Activated CD8-positive, alpha-beta memory T cell treated with anti-CD3 and anti-CD28 coated beads for 4 hours (primary cell): Measurements from ENCODE around the gene BCLAF3.

Source experiments
- DNase-seq, 2 donors: peaks; one replicate each; pipeline ENCODE4 v3.0.0-alpha.2; 2020; ENCODE audit warnings: low read depth in 2 of 2

BCLAF3 gene

DNA sequence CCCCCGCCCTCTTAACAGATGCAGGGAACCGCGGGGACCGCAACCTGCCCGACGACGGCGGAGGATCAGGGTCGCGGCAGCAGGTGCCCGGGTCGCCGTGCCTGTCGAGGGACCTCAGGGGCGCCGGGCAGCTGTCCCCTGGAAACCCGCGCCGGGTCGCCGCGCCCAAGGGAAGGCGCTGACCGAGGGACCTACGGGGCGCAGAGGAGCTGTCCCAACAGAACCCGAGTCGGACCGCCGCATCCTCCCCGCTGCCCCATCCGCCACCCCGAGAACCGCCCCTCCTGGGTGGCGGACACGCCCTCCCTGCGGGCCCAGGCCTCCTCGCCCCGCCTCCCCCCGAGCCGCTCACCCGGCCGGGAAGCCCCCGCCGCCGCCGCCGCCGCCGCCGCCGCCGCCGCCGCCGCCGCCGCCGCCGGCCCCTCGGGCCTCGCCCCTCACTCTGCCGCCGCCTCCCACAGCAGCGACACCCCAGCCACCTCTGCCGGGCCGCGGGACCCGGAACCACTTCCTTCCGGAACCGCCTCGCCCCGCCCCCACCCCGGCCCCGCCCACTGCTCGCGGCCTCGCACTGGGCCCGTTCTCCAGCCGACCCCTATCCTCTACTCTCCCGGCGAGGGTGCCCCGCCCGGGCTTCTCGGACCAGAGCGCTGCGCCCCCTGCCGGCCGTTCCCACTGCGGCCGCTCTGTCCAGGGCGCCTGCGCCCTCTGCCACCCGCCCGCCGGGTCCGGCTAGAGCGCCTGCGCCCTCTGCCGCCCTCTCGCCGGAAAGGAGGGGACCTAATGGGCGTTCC lies at the start of gene BCLAF3:
BCLAF3 (minus strand) TSS at position 506 of the 794 bp plus-strand sequence. CDS start 20,797 bp downstream, outside the sequence.
- DNase-seq = peak; percentile 73

DNA sequence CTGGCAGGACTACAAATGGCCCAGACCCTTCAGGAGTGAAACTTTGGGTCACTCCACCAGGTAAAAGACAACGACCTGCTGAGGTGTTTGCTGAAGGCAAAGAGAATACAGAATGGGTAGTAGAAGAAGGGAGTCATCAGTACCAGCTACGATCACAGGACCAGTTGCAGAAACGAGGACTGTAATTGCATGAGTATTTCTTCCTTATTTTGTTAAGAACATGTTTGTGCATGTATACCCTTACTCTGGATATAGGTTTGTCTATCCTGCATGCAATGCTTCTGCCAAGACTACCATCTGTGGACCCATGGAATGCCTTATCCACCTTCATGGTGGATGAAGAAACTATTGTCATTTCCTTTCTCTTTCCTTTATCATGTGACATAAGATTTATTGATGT lies 48.1 kb upstream of the BCLAF3 start:
- no peak for DNase-seq

DNA sequence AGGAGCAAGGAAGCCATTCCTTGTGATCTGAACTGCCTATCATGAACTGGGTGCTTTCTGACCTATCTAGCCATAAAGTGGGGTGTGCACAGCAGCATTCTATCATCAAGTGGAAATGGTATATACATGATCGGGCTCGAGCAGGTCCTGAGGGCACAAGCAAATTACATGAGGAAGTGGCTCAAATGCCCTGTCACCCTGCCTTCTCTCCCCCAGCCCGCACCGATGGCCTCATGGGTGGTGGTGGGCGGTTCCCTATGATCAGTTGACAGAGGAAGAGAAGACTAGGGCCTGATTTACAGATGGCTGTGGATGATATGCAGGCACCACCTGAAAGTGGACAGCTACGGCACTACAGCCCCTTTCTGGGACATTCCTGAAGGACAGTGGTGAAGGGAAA lies 46.3 kb upstream of the BCLAF3 start:
- DNase-seq = no peak

DNA sequence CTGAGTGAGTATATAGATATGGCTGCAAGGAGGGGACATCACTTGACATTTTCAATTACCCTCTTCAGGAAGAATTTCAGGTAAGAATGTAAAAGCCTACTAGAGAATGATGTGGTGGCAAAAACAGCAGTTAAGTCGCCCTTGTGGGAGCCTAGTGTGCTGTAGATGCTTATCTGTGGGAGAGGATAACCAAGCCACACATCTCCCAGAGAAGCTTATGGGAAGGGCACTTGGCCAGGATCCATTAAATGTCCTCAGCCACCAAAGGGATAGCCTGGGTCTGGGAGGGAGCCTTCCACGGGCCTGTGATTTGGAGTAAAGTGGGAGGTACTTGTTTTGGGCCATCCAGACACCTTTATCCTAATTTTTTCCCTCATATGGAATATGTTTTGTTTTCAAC lies 41.3 kb upstream of the BCLAF3 start:
- no peak for DNase-seq

DNA sequence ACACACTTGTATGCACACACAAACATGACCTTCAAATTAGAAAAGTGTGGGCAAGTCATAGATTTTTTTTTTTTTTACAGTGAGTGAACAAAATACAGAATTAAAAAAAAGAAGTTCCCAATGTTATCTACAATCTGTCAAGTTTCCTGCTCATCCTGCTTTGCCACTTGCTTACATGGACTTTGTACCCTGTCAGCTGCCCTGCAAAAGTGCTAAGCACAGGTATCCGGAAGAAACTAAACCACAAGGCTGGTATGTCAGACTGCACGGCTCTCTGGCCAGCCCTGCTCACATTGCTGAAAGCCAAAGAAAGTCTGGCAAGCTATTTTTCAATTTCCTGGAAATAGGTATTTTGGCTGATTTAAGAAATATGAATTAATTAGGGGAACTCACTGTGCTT lies 38.9 kb upstream of the BCLAF3 start:
- DNase-seq = no peak

DNA sequence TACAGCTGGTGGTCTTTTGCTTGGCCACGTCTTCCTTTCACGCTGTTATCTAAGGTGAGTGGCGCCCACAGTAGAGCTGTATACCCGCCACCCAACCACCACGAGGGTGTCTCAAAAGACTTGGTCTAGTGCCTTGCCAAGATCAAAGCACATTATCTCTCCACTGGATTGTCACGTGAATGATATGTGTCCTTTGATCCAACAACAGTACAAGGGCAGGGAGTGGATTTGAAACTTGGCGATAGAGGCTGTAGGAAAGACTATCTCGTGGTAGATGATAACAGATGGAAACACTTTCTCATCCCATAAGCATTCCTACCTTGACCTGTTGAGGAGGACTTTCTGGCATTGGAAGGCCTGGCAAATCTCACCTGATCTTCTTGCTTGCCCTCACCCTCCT lies 37.7 kb upstream of the BCLAF3 start:
- DNase-seq = no peak

DNA sequence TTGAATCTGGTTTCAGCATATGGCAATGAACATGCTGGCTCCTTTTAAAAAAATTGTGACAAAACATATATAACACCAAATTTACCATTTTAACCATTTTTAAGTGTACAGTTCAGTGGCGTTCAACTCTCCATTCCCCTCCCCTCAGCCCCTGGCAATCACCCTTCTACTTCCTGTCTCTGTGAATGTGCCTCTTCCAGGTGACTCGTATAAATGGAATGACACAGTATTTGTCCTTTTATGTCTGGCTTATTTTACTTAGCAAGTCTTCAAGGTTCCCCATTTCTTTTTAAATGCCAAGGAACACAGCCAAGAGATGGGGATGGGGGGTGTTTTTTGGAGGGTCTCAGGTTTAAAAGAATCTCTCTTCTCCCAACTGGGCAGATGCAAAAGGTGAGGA lies 35.4 kb upstream of the BCLAF3 start:
- DNase-seq = no peak

DNA sequence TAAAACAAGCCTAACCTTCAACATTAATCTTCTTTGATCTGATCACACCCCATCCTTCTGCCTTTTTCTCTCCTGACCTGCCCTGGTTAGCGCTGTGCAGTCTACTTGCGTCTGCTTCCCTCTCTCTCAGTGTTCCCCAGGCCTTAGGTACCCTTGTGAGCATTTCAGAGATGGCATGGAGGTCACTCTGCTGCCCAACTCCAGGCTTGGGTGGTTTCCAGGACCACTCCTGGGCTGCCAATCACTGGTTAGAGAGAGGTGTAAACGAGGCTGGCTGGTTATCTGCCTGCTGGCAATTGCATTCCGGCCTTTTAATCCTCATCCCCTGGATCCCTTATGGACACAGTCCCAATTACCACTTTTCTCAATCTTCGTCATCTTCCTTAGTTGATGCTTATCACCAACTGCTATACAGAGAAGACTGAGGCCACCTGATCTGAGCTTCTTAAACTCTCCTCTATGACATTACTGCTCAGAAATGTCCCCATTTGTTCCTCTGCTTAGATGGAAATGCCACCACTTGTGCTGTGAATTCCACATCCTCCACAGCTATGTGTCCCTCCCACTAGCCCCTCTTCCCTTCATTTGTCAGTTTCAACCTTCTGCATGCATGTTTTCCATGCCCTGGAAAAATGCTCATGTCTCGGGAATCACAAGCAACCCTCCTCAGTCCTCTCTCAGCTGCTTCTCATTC lies 29.0 kb upstream of the BCLAF3 start:
- DNase-seq = no peak

DNA sequence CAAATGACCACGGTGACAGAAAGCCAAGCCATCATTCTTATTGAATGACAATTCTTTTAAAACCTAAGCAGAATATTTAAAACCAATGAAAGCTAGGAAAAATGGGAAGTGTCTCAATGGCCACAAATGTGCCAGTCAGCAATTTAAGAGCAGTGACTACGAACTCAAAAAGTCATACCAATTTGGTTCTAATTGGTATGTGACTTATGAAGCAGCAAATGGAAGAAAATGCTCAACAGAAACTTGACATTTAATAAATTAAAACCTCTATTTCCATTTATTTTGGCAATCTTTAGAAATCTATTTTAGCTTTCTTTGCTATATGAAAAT lies 25.7 kb upstream of the BCLAF3 start:
- DNase-seq = no peak

DNA sequence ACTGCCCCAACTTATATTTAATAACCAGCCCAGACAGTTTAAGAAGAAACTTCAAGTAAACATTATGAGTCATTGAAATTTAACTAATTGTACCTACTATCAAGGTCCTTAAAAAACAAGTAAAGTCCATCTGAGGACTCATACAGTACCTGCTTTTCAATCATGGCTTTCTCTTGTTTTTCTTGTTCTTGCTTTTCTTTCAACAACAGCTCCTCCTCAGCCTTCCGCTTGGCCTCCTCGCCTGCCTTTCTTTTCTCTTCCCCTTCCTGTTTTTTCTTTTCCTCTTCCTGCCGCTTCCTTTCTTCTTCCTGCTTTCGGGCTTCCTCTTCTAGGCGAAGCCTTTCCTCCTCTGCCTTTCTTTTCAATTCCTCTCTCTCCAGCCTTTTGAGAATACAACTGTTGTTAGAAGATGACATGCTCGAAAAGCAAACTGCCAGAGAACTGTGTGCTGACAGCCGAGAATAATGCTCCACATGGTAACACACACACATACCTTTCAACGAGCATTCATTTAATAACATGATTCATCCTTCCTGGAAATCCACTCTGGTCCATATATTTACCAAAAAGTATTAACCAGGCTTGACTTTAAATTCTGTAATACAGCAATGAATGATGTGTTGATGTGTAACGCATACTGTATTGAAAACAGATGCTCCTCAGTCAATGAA lies 25.2 kb upstream of the BCLAF3 start:
- no peak for DNase-seq

DNA sequence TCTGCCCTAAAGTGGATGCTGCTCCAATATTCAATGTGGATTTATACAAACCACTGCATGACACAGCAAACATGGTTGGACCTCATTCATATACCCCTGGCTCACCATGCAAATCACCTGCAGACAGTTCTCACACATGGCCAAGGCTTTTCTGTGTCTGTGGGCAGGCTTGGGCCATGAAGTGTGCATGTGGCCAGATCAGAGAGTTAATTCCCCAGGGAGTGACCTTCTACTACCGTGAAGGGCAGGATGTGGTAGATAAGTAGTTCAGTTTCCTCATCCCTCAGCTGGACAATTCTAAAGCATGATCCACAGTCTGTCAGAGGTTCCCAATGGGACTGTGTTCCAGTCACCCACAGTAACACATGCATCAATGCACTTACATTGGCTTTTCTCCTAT lies 24.6 kb upstream of the BCLAF3 start:
- no peak for DNase-seq

DNA sequence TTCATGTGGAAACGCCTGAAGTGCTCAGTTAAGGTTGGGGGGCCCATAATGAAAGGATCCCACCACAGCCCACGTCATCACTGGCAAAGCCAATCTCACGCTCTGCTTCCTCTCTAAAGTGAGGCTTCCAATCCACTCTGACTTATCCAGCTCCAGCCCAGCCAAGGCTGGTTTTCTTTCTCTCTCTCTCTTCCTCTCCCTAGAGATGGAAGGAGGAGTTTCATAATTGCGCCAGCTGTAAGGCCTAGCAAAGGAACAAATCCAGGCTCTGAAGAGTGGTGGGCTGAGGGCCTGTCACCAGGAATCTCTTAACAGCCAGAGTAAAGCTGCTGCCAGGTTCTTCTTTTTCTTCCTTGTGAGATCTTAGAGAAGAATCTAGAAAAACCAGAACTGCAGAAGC lies 20.7 kb upstream of the BCLAF3 start:
- no peak for DNase-seq

DNA sequence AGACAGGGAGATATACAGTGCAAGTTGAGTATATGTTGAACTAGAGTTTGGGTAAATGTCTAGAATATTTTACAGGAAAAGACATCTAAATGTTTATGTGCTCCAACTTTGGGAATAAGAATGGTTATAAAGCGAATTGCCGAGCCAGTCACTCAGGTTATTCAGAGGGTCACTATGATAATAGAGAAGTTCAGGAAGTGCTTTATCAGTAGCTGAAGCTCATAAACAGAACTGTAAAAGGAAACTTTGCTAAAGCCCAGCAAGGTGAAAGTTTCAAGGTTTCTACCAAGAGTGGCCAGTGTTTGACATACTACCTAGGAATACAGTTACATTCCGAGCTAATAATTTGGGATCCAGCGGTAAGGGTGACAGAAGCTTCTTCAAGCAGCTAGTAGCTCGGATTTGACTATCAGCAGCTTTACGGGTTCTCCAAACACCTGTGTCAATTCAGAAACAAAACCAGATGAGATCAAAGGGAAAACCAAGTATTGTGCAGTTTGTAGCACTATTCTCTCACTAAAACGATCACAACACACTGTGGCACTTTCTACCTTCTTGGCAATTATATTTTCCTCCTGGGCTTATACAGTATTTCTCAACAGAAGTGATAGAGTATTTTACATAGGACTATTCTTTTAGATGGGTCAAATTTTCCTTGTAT lies 17.2 kb upstream of the BCLAF3 start:
- DNase-seq = no peak

DNA sequence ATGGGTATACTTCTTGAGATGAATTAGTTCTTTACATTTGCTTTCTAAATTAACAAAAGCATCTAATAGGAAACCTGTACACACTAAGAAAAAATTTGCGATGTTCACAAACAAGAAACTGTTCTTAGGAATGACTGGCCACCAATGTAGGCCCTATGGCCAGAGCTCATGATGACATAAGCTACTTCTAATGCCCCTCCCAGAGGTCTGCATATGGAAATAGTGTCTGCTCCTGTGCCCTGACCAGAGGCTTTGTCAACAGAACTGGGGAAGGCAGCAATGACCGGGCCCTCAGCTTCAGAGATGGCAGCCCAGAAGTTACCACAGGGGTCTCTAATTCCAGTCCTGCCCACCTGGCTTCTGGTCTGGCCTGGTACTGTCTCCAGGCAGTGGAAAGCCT lies 15.0 kb upstream of the BCLAF3 start:
- no peak for DNase-seq

DNA sequence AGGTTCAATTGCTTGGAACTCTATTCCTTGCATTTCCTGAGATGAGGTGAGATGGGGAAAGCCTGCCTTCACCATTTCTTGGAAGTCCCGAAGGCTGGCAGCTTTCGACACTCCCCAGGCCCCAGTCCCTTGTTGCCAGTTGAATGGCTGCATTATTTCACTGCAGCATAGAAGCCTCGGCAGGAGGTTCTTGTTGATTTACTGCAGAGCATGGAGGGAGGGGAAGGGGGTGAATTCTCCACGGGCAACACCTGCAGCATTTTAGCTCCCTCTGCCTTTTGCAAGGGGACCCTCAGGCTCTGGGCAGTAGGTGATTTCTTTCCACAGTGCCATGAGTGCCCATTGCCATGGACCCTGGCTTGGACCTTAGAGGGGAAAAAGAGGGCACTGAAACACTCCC lies 10.7 kb upstream of the BCLAF3 start:
- no peak for DNase-seq

DNA sequence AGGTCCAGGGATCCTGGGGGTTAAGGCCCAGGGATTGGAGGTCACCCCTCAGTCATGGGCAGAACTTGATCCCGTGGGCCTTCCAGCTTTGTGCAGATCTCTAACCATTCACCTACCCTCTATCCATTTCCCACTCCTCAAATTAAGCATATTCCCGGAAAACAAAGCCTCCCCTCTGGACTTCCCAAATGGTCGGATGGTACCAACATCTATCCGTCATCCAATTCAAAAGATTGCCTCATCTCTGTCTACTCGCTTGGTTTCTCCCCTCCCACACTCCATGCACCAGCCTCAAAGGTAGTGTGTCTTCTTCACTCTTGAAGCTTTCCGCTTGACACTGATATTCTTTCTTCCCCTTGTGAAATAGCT lies 473 bp upstream of the BCLAF3 start:
- DNase-seq = no peak

DNA sequence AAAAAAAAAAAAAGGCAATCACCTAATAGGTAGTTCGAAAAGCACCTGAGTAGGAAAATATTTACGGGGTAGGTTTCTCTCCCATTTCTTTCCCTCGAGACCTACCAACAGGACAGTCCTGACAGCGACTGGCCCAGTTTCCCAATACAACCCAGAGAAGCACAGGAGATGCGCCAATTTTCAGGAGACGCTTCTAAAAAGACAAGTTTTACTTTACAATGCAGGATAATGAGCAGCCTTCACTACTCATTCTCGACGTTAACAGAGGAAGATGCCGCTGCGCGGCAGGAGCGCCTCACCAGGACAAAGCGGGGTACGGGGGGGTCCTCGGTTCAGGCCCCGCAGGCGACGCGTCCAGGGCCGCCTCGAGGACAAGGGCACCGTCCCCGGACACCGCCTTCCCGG lies 708 bp downstream of the BCLAF3 start:
- no peak for DNase-seq

DNA sequence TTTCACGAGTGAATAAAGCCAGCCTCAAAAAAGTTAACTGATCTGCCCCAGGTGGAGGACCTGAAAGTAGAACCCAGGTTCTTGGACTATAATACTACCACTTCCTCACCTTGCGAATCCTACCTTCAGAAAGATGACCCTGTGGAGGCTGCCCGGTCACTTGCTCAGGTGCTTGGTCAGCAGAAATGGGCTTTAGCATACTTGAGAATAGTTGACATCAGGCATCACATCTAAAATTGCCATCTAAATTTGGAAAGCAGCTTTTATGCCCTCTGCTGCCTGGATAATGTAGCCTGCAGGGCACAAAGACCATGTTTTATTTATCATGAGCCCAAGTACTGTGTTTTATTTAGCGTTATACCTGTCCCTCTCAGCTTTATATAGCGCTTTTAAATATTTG lies 3.0 kb downstream of the BCLAF3 start:
- no peak for DNase-seq

DNA sequence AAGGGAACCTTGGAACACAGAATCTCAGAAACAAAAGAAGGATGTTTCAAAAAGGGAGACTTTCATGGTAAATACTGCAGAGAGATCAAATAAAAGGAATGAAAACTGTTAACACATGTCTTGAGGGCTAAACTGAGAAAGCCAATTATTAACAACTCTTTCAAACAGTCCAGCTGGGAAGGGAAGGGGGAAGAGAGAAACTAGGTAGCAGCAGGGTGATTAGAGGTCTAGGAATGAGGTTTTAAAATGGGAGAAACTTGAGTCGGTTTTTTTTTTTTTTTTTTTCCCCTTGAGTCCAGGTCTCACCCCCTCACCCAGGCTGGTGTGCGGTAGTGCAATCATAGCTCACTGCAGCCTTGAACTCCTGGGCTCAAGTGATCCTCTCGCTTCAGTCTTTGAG lies 4.3 kb downstream of the BCLAF3 start:
- DNase-seq = no peak

DNA sequence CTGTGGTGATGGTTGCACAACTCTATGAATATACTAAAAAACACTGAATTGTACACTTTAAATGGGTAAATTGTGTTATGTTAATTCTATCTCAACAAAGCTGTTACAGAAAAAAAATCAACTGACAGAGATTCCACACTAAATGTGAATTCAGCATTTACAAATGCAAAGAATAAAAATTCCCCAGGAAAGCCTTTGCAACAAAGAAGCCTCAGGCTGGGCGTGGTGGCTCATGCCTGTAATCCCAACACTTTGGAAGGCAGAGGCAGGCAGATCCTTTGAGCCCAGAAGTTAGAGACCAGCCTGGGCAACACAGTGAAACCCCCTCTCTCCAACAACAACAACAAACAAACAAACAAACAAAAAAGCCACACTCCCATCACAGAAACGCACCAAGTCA lies 8.9 kb downstream of the BCLAF3 start:
- DNase-seq = no peak

DNA sequence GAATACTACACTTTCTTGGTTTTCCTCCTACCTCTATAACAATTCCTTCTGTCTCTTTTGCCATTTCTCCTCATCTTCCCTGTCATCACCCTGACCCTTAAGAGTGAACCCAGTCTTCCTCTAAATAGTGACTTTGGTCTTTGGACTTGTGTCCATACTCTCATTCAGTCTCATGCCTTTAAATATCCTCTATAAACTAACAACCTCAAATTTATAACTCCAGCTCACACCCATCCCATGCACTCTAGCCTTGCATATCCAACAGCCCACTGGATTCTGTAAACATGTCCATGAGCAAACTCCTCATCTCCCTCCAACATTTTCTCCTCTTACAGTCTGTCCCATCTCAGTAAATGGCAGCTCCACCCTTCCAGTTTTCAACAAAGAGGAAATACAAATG lies 15.0 kb downstream of the BCLAF3 start:
- no peak for DNase-seq

DNA sequence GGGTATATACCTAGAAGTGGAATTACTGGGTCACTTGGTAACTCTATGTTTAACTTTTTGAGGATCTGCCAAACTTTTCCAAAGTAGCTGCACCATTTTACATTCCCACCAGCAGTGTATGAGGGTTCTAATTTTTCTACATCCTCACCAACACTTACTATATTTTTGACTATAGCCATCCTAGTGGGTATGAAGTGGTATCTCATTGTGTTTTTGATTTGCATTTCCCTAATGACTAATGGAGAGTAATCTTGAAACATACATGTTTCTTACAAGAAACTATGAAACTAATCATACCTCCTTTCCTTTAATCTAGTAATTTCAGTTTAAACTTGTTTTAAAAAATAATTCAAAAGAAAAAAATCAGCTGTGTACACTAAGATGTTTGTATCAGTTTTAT lies 17.9 kb downstream of the BCLAF3 start:
- DNase-seq = no peak

DNA sequence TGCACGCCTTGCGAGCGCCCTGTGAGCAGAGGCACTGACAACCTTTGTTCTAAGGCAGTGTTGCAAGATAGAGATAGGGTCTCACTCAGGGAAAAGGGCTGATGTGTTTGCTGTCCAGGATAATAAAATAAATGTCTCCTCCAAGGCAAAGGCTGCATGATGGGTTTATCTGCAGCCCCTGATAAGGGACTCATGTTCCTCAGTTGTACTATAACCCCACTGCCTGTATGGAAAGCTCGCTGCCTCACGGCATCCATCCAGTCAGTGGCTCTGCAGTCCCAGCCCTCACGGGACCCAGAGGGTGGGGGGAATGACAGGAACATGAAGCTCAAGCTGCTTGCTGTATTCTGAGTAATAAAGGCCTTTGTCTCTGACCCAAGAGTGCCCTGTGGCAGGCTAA lies 22.6 kb downstream of the BCLAF3 start:
- DNase-seq = no peak
